D721Med (cell line): ENCODE results near the gene IGF1R.

Experiments used
- DNase-seq: peaks from one replicate; pipeline ENCODE4 v3.0.0; 2011; ENCODE audit warnings: low spot score; ENCODE audit not compliant: insufficient read length
- FAIRE-seq: peaks from 2 replicates; lab custom pipeline; 2011; peaks lifted over from hg19 to GRCh38; lab: Jason Lieb, UNC
- CTCF ChIP-seq: IDR thresholded peaks from 2 replicates; pipeline ENCODE4 v1.5.1; 2012; ENCODE audit warnings: mild to moderate bottlenecking, control low read depth; ENCODE audit not compliant: insufficient read depth; ENCODE audit errors: missing control alignments

The IGF1R gene

GRCh38 chr15:98738689-98739401 lies 90.5 kb downstream of the IGF1R start:
- FAIRE-seq (no peak), DNase-seq (no peak)
- TF ChIP-seq CTCF, result no peak

- DNase-seq (no peak), FAIRE-seq (no peak)
- no peak for TF ChIP-seq CTCF
Observed at GRCh38 chr15:98740295-98740694, 92.0 kb downstream of the IGF1R start.

- TF ChIP-seq CTCF, result no peak
- no peak for DNase-seq
- FAIRE-seq, result no peak
Observed at GRCh38 chr15:98740963-98741362, 92.6 kb downstream of the IGF1R start.

GRCh38 chr15:98743177-98743576 lies 94.8 kb downstream of the IGF1R start:
- DNase-seq (no peak), FAIRE-seq (no peak)
- no peak for TF ChIP-seq CTCF

GRCh38 chr15:98744506-98744905 lies 96.2 kb downstream of the IGF1R start:
- DNase-seq, result no peak
- FAIRE-seq, result peak; percentile 95
- TF ChIP-seq CTCF, result no peak

GRCh38 chr15:98745179-98745578 lies 96.8 kb downstream of the IGF1R start:
- DNase-seq (no peak), FAIRE-seq (no peak)
- no peak for TF ChIP-seq CTCF

- FAIRE-seq (no peak), DNase-seq (no peak)
- no peak for TF ChIP-seq CTCF
Observed at GRCh38 chr15:98745650-98746374, 97.5 kb downstream of the IGF1R start.
